GM19238 (cell line): ENCODE measurements around the gene PRR23E.

ENCODE experiments used
- DNase-seq: peaks from one replicate; pipeline ENCODE4 v3.0.0; 2011; ENCODE audit warnings: low spot score; ENCODE audit not compliant: insufficient read length

PRR23E gene

DNA sequence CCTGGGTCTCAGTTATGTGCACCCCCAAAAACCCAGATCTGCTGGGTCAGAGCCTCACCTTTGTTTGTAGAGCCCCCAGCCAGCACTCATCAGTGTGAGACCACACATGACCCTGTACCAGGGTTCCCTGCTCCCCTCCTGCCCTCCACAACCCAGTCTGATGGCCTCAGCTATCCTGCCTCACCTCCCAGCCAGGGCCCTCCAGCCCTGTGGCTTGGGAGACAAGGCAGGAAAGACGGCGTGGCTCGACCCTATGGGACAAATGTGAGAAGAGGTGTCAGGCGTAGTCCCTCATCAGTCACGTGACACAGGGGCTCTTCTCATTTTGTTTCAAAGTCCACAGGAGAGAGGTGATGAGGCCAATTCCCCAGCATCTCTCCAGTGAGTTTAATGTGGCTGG is 28.3 kb upstream of the PRR23E start:
- no peak for DNase-seq

DNA sequence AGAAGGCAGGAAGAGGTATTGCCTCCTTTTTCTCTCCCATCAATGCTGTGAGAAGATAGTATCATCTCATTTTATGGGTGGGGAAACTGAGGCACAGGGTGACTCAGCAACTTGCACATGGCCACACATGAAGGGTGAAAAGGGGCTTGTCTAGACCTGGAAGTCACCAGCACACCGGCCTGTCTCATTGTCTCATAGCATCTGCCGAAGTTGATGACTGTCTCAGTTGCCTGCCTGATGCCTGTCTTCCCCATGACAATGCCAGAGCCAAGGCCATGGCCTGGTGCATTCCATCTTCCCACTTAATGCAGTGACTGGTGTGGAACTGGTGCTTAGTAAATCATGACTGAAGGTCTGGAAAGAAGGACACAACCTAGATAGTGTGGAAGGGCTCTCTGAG is 27.9 kb upstream of the PRR23E start:
- no peak for DNase-seq

DNA sequence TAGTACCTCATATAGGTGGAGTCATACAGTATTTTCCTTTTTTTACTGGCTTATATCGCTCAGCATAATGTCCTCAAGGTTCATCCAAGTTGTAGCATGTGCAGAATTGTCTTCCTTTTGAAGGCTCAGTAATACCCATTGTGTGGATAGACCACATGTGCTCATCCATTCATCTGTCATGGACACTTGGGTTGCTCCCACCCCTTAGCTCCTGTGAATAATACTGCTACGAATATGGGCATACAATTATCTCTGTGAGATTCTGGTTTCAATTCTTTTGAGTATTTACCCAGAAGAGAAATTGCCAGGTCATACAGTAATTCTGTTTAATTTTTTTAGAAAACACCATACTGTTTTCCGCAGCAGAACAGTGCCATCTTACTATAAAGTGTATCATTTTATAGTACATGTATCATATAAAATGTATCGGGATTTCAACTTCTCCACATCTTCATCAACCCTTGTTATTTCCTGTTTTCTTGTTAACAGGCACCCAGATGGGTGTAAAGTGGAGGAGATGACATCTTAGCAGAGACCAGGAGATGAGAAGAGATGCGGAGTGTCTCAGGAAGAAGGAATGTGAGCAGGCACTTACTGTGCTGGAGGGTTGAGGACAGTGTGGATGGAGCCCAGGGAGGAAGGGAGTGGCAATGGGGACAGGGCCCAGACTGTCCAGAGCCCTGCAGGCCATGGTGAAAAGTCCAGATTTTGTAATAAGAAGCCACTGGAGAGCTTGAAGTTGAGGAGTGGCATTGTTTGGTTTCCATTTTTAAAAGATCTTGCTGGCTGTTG is 27.0 kb upstream of the PRR23E start:
- DNase-seq = no peak

DNA sequence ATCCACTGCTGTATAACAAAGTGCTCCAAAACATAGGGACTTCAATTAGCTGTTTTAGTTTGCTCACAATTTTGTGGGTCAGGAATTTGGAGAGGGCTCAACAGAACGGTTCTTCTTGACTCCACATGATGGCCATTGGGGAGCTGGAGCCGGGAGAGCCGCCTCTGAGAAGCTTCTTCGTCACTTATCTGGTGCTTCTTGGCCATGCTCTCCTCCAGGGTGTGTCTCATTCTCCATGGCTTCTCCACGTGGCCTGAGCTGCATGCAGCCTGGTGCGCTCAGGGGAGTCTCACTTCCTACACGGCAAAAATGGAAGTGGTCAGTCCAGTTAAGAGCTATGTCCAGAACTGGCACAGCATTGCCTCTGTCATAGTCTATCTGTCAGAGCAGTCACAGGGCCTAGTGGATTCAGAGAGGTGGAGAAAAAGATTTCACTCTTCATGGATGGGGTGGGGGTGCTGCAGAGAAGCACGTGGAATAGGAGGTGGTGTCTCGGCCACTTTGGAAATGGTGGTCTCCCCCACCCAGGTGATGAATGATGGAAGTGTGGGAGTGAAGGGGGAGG is 26.3 kb upstream of the PRR23E start:
- DNase-seq = no peak

DNA sequence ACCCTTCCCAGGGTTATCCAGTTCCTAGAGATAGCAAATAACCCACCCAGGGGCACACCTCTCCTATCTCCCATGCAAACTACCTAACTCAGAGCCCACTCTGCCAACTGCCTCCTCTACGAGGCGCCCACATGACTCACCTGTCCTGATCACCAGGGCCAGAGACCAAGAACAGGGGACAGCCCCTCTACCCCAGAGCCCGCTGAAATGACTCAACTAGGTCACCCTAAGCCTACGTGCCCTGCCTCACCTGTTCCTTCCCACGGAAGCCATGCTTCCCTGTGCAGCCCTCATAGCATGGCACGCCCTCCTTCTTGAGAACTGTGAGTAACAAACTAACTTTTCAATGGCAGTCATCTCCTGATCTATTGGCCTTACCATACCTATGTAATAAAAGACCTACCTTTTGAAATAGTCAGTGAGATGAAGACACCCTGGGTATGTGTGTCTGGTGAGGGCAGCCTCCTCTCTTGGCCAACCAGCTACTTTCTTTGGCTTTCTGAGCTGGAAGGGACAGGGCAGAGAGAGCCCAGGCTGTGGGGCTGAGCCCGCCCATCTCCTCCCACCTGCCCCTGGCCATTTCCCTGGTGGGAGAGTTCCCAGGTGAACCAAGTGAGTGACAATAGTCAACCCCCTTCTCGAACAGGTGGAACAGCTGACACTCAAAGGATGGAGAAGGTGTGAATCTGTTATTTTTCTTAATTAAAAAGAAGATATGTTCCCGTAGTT is 25.5 kb upstream of the PRR23E start:
- DNase-seq = no peak

DNA sequence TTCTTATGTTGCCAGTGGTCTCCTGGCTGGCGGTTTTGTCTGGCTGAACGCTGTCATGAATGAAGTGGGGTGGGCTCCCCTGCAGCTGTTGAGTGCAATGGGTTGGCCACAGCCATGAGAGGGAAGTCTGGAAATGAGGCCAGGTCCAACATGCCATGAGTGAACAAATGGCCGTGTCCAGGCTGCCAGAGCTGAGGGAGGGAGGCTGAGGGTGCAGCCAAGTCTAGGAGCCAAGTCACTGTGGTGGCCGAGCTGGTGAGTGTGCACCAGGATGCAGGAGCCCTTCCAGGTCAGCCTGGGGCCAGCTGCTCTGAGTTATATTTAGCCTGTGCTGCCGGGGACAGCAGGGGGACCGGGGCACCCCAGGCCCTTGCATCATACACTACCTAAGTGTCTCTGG is 24.7 kb upstream of the PRR23E start:
- DNase-seq = no peak

DNA sequence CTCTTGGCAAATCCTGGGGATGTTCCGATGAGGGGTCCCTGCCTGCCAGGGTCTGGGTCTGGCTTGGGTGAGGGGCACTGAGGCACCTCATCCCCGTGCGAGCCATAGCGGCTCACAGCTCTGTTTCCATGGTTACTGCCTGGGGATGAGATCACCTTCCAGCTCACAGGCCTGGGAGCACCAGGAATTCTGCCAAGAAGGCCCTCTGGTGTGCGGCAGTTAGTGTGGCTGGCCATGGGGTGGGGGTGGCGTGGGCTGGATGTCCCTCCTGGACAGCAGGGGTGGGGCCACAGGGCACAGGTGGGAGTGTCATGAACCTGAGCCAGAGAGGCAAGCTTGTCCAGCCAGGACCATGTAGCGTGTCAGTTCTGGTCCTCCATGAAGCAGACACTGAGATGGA is 22.1 kb upstream of the PRR23E start:
- DNase-seq = no peak

DNA sequence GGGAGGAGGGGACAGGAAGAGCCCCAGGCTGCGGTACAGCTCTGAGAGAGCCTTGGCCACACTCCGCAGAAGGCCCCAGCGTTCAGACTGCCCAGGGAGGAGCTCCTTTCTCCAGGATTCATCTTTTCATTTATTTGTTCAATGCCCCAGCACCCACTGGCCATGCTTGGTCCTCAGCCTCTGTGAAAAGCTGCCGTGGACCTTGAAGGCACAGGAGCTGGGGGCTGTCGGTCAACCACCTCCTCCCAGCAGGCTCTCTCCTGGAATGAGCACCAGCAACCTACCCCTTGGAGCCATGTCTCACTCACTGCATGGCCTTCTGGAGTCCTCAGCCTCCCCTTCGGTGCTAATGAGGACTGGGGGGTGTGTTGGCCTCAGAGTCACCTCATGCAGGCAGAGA is 21.6 kb upstream of the PRR23E start:
- no peak for DNase-seq

DNA sequence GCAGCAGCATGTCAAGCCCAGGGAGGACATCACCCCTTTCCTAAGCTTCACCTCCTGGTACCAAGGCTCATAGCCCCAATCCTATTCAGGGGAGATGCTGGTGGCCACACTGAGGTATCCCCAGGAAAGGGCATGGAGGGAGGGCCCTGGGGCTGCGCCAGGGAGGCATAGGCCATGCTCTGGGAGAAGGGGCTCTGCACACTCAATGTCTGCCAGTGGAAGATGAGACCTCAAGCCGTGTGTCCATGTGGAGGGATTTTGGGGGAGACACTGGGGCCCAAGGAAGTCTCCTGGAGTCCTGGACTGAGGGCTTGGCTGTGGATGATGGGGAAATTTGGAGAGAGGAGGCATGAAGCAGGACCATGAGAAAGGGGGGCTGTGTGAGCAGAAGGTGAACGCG is 21.2 kb upstream of the PRR23E start:
- DNase-seq = no peak

DNA sequence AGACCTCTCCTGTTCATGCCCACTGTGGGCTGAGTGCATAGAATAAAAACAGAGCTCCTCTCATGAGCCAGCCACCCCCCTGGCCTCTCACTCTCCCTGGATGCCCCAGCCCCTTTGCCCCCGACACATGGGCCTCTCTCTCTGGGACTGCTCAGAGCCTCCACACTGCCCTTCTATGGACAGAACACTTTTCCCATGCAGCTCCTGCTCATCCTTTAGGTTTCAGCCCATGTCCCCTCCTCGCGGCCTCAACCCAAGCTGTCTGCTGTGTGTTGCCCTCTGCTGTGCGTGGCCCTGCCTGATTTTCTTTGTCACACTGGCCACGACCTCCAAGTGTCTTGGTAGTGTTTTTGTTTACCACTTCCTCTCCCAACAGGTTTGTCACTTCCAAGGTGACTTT is 20.7 kb upstream of the PRR23E start:
- no peak for DNase-seq

DNA sequence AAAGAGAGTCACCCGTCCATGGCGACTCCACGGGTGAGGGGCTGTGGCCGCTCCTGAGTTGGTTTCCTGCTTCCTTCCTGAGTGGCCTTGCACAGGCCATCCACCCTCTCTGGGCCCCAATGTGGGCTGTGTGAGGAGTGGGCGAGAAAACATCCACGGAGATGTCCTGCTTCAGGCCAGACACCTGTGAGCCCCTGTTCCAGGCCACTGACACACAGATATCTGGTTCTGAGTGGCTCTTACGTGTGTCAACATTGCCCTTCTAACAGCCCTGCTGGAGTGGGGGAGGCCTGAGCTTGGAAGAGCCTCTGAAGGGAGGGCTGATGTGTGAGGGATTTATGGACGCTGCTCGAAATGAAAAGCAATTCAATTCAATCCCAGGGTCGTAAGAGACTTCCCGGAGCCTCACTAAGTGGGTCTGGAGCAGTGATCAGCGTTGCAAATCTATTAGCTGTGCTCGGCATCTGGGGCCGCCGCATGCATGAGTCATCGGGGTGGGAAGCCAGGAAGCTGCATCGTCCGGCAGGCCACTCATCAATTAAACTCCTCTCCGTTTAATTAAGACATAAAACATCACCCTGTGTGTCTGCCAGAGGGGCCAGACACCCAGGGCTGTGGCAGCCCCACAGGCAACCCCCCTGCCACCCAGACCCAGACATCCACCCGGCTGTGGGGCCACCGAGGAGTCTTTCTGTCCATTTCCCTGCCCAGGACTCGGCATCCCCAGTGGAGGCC is 20.0 kb upstream of the PRR23E start:
- no peak for DNase-seq

DNA sequence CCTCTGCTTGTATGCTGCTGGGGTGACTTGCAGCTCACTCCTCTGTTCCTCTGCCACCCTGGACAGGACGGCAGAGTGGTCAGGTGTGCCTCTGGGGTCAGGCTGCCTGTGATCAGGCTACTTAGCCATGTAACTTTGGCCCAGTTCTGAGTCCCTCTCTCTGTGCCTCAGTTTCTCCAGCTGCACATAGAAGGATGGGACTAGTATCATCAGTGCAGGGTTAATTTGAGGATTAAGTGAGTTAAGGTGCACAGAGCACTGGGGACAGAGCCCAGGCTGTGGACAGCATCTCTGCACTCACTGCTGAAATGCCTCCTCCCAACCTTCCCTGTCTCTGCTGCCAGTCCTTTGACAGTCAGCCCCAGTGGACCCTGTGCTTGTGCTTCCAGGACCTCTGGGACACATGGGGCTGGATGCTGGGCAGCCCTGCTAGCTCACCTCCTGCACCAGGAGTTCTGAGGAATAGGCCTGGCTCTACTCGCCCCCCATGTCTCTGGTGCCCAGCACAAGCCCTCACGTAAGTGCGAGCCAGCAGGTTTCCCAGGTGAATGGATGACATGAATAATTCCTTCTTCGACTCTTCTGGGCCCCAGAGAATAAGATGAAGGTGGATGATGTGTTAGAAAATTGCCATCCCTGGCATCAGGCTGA is 19.3 kb upstream of the PRR23E start:
- DNase-seq = no peak

DNA sequence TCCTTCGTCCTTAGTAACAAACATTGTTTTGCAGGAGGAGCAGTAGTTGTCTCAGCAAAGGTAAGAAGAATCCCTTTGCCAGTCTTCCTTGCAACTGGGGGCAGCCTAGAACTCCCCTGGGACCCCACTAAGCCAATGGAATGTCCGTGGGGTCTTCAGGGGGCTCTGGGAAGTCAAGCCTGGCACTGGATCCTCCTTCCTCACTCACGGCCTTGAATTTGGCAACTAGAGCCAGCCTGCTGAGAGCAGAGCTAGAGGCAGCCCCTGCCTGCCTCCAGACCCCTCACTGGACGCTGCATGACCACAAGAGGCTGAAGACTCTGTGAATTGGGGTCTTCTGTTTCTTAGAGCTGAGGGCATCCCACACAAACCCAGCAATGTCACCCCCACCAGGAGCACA is 18.6 kb upstream of the PRR23E start:
- no peak for DNase-seq

DNA sequence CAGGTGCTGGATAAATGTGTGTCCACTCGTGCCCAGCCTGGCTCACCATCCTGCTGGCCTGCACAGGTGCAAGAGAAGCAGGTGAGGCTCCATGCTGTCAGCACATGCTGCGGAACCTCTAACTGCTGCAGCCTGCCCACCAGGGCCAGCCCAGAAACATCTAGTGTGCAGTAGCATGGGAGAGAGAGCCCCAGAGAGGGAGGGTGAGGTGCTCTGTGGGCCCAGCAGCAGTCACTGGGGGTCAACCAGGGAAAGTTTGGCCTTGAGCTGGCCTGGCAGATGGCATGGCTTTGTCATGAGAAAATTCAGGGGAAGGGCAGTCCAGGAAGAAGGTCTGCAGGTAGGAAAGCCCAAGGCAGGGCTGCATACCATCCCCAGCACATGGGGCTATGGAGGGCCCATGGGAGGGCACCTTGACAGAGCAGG is 18.2 kb upstream of the PRR23E start:
- DNase-seq = no peak

DNA sequence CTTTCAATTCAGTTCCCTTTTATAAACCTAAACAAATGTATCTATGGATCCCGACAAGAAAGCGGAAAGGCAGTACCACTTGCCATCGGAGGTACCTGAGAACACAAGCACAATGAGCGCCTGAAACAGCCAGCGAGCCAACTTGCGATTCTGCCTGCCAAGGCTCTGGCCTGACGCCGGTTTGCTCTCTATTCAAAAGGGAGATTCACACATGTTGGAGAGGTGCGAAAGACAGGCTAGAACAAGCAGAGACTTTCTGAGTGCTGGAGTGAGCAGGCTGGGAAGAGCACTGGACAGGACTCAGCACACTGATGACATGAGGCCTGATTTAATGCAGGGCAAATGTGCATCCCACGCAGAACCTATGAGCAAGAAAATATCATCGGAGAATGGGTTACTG is 17.7 kb upstream of the PRR23E start:
- no peak for DNase-seq

DNA sequence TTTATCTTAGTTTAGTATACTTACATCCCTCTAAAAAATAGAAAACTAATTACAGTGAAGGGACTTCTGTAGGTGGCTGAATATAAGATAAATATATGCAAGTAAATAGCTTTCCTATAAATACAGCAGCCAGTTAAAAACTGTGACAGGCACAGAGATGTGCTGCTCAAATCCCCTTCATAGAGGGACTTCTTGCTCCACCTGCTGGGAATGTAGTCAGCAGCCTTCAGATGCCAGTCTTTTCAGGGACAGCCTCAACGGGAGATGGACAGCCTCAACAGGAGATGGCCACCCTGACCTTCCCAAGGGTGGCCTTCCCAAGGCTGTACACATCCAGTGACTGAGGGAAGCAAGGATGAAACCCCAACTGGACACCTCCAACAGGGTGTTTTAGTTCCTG is 15.7 kb upstream of the PRR23E start:
- no peak for DNase-seq

DNA sequence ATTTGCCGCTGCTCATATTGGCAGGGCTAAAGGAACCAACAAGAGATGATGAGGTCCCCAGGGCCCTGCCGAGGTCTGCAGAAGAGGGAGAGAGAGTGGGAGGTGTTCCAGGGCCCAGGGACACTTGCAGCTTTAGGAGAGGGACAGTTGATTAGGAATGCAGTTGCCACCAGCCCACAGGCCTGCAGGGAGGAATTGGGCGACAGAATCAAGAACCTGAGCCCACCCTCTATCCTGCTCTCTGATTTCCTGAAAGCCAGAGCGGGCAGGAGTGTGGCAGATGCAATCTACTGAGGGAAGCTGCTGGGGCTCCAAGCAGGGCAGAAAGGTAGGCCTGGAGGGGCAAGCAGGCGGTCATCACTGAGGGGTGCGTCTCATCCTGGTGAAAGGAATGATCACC is 12.1 kb upstream of the PRR23E start:
- no peak for DNase-seq

DNA sequence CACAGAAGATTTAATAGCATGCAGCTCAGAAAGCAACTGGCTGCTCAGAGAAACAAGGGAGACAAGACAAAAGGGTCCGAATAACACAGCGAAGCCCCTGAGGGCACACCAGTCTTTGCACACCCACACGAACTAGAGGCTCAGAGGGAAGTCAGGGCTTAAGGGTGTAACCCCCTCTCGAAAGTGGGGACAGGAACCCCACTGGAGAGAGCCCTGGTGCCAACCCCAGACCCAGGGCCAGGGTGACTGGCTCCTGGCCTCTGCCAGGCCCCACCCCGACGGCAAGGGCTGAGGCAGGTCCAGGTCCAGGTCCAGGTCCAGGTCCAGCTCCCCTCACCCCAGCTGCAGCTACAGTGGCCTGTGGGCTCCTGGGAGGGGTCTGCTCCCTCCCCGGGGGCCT is 10.5 kb upstream of the PRR23E start:
- DNase-seq = no peak

DNA sequence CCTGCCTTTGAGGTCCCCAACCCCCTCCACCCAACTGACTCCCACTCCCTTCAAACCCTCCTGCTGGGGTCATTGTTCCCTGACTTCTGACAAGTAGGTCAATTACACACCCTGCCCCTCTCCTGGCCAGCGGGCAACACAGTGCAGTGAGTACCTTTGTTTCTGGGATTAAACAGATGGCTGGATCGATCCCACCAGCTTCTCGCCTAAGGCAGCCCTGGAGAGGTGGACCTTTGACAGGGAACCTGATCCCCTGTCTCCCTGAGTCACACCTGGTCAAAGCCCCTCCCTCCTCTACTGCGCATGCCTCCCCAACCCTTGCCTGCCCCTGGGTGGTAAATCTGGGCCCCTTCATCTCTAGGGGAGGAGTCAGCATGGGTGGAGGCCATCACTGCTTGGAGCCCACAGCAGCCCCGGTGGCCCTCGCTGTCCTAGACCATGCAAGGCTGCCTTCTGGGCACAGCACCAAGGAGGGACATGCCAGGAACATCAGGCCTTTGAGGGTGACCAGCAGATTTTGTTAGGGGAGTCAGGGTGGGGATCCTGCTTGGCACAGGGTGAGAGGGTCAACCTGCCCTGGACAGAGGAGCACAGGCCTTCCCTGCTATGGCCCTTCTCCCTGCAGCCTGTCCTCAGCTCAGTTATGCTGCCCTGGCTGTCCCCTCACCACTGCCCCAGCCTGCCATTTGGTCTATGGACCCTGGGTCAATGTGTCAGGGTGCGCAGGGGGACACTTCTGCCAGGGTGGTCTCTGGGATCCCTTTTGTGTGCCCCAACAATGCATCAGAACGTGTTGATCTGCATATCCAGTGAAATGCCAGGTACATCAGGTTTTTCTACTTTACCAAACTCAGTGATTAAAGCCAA is 9.8 kb upstream of the PRR23E start:
- no peak for DNase-seq
